HFFc6 (cell line): ENCODE results near the gene ZNF446. TPM values are rescaled to one million over a fixed set of nuclear protein-coding genes. Genes with fewer than 3 reads are reported as not detected.
"Not testable (repeated sequence)": the region's sequence is repeated elsewhere in the genome, so short reads cannot be mapped to it uniquely, and the experiment has no call there.

Experiments
- DNase-seq: peaks from one replicate; pipeline ENCODE4 v3.0.0-alpha.2; 2018
- H3K27ac Mint-ChIP-seq: 2 replicates; pipeline ENCODE4 v1.8.0; 2020; ENCODE audit warnings: mild to moderate bottlenecking, mixed read lengths
- H3K27me3 Mint-ChIP-seq: 2 replicates; pipeline ENCODE4 v1.8.0; 2021; ENCODE audit warnings: mild to moderate bottlenecking, moderate library complexity, mixed read lengths; ENCODE audit not compliant: insufficient read depth
- H3K36me3 Mint-ChIP-seq: 2 replicates; pipeline ENCODE4 v1.8.0; 2021; ENCODE audit warnings: low read depth, mixed read lengths
- H3K4me1 Mint-ChIP-seq: 2 replicates; pipeline ENCODE4 v1.8.0; 2020; ENCODE audit warnings: low read depth, mixed read lengths
- H3K4me3 Mint-ChIP-seq: 2 replicates; pipeline ENCODE4 v1.8.0; 2020; ENCODE audit warnings: mild to moderate bottlenecking, moderate library complexity, mixed read lengths
- H3K9me3 Mint-ChIP-seq: 2 replicates; pipeline ENCODE4 v1.8.0; 2020; ENCODE audit warnings: mild to moderate bottlenecking, mixed read lengths
- total RNA-seq, 6 experiments: library from RNA; stranded (reverse); fragmentation: NEBNext Ultra II Directional; extraction: Animal tissue kit (Norgen Biotek cat#: 25700); gene quantifications; 2 replicates in 1 of 6; 3 replicates in 5 of 6; pipeline ENCODE4 v1.2.3, GENCODE V29; 2021
- TF ChIP-seq, protein P1 (sequence below): fragments of 200-600 bp; sonication (generic); IDR thresholded peaks from 2 replicates; pipeline ENCODE4 v1.5.0; 2021; ENCODE audit warnings: antibody characterized with exemption, mild to moderate bottlenecking

The ZNF446 gene
- total RNA-seq, 6 experiments from 2014 or later: 5.7 to 6.9 (median 6.2) TPM

GRCh38 chr19:58497634-58498170 is 21.6 kb downstream of the ZNF446 start:
- TF ChIP-seq, protein P1, sequence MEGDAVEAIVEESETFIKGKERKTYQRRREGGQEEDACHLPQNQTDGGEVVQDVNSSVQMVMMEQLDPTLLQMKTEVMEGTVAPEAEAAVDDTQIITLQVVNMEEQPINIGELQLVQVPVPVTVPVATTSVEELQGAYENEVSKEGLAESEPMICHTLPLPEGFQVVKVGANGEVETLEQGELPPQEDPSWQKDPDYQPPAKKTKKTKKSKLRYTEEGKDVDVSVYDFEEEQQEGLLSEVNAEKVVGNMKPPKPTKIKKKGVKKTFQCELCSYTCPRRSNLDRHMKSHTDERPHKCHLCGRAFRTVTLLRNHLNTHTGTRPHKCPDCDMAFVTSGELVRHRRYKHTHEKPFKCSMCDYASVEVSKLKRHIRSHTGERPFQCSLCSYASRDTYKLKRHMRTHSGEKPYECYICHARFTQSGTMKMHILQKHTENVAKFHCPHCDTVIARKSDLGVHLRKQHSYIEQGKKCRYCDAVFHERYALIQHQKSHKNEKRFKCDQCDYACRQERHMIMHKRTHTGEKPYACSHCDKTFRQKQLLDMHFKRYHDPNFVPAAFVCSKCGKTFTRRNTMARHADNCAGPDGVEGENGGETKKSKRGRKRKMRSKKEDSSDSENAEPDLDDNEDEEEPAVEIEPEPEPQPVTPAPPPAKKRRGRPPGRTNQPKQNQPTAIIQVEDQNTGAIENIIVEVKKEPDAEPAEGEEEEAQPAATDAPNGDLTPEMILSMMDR: no peak
- Mint-ChIP-seq H3K27ac (no peak overlapping the region), H3K9me3 (peaks cover 4% of the 10 kb centered on the region), H3K4me3 (no peak overlapping the region), H3K4me1 (peaks cover 15% of the 10 kb centered on the region), H3K27me3 (peaks cover 5% of the 10 kb centered on the region), H3K36me3 (peaks cover 4% of the 10 kb centered on the region)
- no peak for DNase-seq

- DNase-seq: no peak
- peaks cover 4% of the 10 kb centered on the region for H3K36me3 Mint-ChIP-seq
- H3K27ac Mint-ChIP-seq: no peak overlapping the region
- TF ChIP-seq, protein P1: no peak
- peaks cover 15% of the 10 kb centered on the region for H3K4me1 Mint-ChIP-seq
- peaks cover 4% of the 10 kb centered on the region for H3K9me3 Mint-ChIP-seq
- peak overlapping the region; percentile 89 for H3K4me3 Mint-ChIP-seq
- peaks cover 5% of the 10 kb centered on the region for H3K27me3 Mint-ChIP-seq
Observed at GRCh38 chr19:58498316-58499020, 22.3 kb downstream of the ZNF446 start.

GRCh38 chr19:58499021-58499927 is 23.1 kb downstream of the ZNF446 start:
- peak; percentile 99 for DNase-seq
- H3K36me3 Mint-ChIP-seq: peaks cover 4% of the 10 kb centered on the region
- peaks cover 5% of the 10 kb centered on the region for H3K27me3 Mint-ChIP-seq
- H3K4me1 Mint-ChIP-seq: peaks cover 15% of the 10 kb centered on the region
- peaks cover 4% of the 10 kb centered on the region for H3K9me3 Mint-ChIP-seq
- TF ChIP-seq, protein P1: peak; percentile 73
- H3K27ac Mint-ChIP-seq: peak overlapping the region; percentile 90
- peak overlapping the region; percentile 89 for H3K4me3 Mint-ChIP-seq

- H3K4me1 Mint-ChIP-seq: peaks cover 15% of the 10 kb centered on the region
- TF ChIP-seq, protein P1: no peak
- peak overlapping the region; percentile 89 for H3K4me3 Mint-ChIP-seq
- no peak overlapping the region; the same call in 1 of the 2 replicates for H3K27ac Mint-ChIP-seq
- H3K27me3 Mint-ChIP-seq: peaks cover 5% of the 10 kb centered on the region
- no peak for DNase-seq
- H3K9me3 Mint-ChIP-seq: peaks cover 4% of the 10 kb centered on the region
- peaks cover 4% of the 10 kb centered on the region for H3K36me3 Mint-ChIP-seq
Observed at GRCh38 chr19:58500242-58500641, 24.1 kb downstream of the ZNF446 start.

DNA sequence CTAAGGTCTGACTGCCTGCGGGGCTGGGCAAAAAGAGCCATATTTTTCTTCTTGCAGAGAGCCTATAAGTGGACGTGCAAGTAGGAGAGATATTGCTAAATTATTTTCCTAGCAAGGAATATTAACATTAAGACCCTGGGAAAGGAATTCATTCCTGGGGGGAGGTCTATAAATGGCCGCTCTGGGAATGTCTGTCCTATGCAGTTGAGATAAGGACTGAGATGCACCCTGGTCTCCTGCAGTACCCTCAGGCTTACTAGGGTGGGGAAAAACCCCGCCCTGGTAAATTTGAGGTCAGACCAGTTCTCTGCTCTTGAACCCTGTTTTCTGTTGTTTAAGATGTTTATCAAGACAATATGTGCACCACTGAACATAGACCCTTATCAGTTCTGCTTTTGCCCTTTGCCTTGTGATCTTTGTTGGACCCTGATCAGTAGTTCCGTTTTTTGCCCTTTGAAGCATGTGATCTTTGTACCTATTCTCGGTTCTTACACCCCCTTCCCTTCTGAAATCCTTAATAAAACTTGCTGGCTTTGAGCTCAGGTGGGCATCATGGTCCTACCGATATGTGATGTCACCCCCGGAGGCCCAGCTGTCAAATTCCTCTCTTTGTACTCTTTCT is 31.6 kb downstream of the ZNF446 start:
- not testable (repeated sequence) for H3K27me3 Mint-ChIP-seq, DNase-seq, H3K27ac Mint-ChIP-seq, H3K4me1 Mint-ChIP-seq, H3K4me3 Mint-ChIP-seq
- Mint-ChIP-seq H3K36me3 (peaks cover 11% of the 10 kb centered on the region), H3K9me3 (peaks cover 10% of the 10 kb centered on the region)
